WTC11 (cell line): ENCODE data around the gene FOXI1.

ENCODE experiments used
- ARID4B ChIP-seq: sonication (generic); formaldehyde crosslinking; IDR thresholded peaks from 2 replicates; pipeline ENCODE4 v1.8.0; 2023; ENCODE audit warnings: missing genetic modification reagents, mild to moderate bottlenecking, borderline replicate concordance
- CTCF ChIP-seq: fragments of 200-600 bp; IDR thresholded peaks from 2 replicates; pipeline ENCODE4 v1.8.0; 2022; ENCODE audit warnings: antibody characterized with exemption
- E2F1 ChIP-seq: sonication (generic); formaldehyde crosslinking; IDR thresholded peaks from 2 replicates; pipeline ENCODE4 v1.8.0; 2022; ENCODE audit warnings: mild to moderate bottlenecking, missing genetic modification reagents
- E2F4 ChIP-seq: sonication (generic); formaldehyde crosslinking; IDR thresholded peaks from 2 replicates; pipeline ENCODE4 v1.8.1; 2022; ENCODE audit warnings: low read depth, mild to moderate bottlenecking, moderate library complexity, missing genetic modification reagents, borderline replicate concordance
- ESRRA ChIP-seq: sonication (generic); formaldehyde crosslinking; IDR thresholded peaks from 2 replicates; pipeline ENCODE4 v1.8.1; 2022; ENCODE audit warnings: mild to moderate bottlenecking, missing genetic modification reagents, borderline replicate concordance
- ETV6 ChIP-seq: sonication (generic); formaldehyde crosslinking; IDR thresholded peaks from 2 replicates; pipeline ENCODE4 v1.8.1; 2022; ENCODE audit warnings: mild to moderate bottlenecking, missing genetic modification reagents
- HMGA2 ChIP-seq: fragments of 250-450 bp; sonication (Bioruptor Pico); IDR thresholded peaks from 2 replicates; pipeline ENCODE4 v1.4.0; 2021; ENCODE audit warnings: mild to moderate bottlenecking, moderate library complexity
- IRF2 ChIP-seq: sonication (generic); formaldehyde crosslinking; IDR thresholded peaks from 2 replicates; pipeline ENCODE4 v1.8.0; 2022; ENCODE audit warnings: low read depth, missing genetic modification reagents, borderline replicate concordance
- NR1H2 ChIP-seq: sonication (generic); formaldehyde crosslinking; IDR thresholded peaks from 2 replicates; pipeline ENCODE4 v1.9.0; 2021; ENCODE audit warnings: mild to moderate bottlenecking, moderate library complexity, missing genetic modification reagents
- SMAD3 ChIP-seq: sonication (generic); formaldehyde crosslinking; IDR thresholded peaks from 2 replicates; pipeline ENCODE4 v1.8.0; 2022; ENCODE audit warnings: missing genetic modification reagents, mild to moderate bottlenecking, borderline replicate concordance
- TCF7 ChIP-seq: sonication (generic); formaldehyde crosslinking; IDR thresholded peaks from 2 replicates; pipeline ENCODE4 v1.8.0; 2022; ENCODE audit warnings: mild to moderate bottlenecking, low read depth, missing genetic modification reagents, moderate library complexity
- ZNF317 ChIP-seq: sonication (generic); formaldehyde crosslinking; IDR thresholded peaks from 2 replicates; pipeline ENCODE4 v1.8.1; 2023; ENCODE audit warnings: low read depth, mild to moderate bottlenecking, moderate library complexity, missing genetic modification reagents, borderline replicate concordance
- TF ChIP-seq, protein P1 (sequence below): sonication (generic); formaldehyde crosslinking; IDR thresholded peaks from 2 replicates; pipeline ENCODE4 v1.8.1; 2022; ENCODE audit warnings: mild to moderate bottlenecking, missing genetic modification reagents, moderate library complexity, borderline replicate concordance
- TF ChIP-seq, protein P2 (sequence below): sonication (generic); formaldehyde crosslinking; IDR thresholded peaks from 2 replicates; pipeline ENCODE4 v1.8.1; 2022; ENCODE audit warnings: low read depth, missing genetic modification reagents, borderline replicate concordance

GRCh38 chr5:170155771-170156170 is 50.1 kb downstream of the FOXI1 start:
- no peak for TF ChIP-seq TCF7 (CRISPR knock-in tag)
- TF ChIP-seq E2F1 (CRISPR knock-in tag) = no peak
- no peak for TF ChIP-seq CTCF
- TF ChIP-seq HMGA2 (CRISPR knock-in tag) = no peak
- no peak for TF ChIP-seq SMAD3 (CRISPR knock-in tag)
- TF ChIP-seq IRF2 (CRISPR knock-in tag) = no peak
- no peak for TF ChIP-seq ZNF317 (CRISPR knock-in tag)
- TF ChIP-seq, protein P1, sequence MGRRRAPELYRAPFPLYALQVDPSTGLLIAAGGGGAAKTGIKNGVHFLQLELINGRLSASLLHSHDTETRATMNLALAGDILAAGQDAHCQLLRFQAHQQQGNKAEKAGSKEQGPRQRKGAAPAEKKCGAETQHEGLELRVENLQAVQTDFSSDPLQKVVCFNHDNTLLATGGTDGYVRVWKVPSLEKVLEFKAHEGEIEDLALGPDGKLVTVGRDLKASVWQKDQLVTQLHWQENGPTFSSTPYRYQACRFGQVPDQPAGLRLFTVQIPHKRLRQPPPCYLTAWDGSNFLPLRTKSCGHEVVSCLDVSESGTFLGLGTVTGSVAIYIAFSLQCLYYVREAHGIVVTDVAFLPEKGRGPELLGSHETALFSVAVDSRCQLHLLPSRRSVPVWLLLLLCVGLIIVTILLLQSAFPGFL = no peak
- TF ChIP-seq E2F4 (CRISPR knock-in tag) = no peak
- no peak for TF ChIP-seq ETV6
- TF ChIP-seq ESRRA (CRISPR knock-in tag) = no peak
- TF ChIP-seq, protein P2, sequence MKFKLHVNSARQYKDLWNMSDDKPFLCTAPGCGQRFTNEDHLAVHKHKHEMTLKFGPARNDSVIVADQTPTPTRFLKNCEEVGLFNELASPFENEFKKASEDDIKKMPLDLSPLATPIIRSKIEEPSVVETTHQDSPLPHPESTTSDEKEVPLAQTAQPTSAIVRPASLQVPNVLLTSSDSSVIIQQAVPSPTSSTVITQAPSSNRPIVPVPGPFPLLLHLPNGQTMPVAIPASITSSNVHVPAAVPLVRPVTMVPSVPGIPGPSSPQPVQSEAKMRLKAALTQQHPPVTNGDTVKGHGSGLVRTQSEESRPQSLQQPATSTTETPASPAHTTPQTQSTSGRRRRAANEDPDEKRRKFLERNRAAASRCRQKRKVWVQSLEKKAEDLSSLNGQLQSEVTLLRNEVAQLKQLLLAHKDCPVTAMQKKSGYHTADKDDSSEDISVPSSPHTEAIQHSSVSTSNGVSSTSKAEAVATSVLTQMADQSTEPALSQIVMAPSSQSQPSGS (CRISPR knock-in tag) = no peak
- no peak for TF ChIP-seq ARID4B (CRISPR knock-in tag)
- TF ChIP-seq NR1H2 (CRISPR knock-in tag) = no peak
